NB4 (cell line): ENCODE results near the gene CAMTA2.

Experiments used
- CTCF ChIP-seq: IDR thresholded peaks from one replicate; pipeline ENCODE4 v1.5.1; 2012; ENCODE audit warnings: low read depth, low read length
- POLR2A ChIP-seq: IDR thresholded peaks from 2 replicates; pipeline ENCODE4 v1.6.1; 2011; ENCODE audit warnings: mild to moderate bottlenecking; ENCODE audit not compliant: insufficient read length; ENCODE audit errors: extremely low read depth

DNA sequence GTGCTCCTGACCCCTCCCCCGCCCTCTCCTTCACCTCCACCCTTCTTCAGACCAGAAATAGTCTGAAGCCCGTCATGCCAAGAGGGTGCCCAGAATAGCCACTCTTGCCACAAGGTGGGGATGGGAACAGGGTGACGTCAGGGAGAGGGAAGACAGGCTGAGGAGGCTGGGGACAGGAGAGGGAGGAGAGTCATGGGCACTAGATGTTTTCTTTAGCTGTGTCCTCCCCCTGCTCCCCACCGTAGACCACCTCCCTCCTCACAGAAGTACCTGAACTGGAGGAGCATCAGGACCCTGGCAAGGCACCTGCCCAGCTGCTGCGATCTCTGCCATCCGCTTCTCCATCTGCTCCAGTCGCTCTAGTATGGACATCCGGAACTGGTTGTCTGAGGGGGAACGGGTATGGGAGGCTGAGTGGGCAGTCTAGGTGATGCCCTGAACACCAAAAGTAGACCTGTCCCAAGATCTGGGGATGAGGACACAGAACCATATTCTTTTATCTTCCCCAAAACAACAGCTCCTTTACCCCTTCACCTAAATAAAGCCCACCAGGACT lies 13.3 kb downstream of the CAMTA2 start:
- TF ChIP-seq POLR2A (no peak), CTCF (no peak)
